ENCODE results near the gene MGAT5.
"Not testable (repeated sequence)": the region's sequence is repeated elsewhere in the genome, so short reads cannot be mapped to it uniquely, and the experiment has no call there.

Gene MGAT5

GRCh38 chr2:134278553-134278952 lies 24.7 kb downstream of the MGAT5 start:
- DNase-seq, result no peak

DNA sequence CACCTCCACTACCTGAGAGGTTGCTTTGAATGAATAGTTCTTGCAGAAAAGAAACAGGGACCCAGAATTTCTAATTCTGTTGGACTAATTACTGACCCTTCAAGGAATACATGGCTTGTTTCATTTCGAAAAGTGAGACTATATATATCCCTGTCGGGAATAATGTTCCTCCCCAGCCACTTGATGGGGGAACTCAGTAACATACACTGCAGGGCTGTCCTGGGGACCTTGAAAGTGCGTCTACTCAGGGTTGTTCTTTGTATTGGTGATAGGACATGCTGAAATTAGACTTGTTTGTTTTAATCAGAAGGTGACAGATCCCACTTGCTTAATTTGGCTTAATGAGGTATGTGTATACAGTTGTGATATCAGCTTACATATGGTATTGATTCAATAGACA lies 25.5 kb downstream of the MGAT5 start:
- no peak for DNase-seq

DNA sequence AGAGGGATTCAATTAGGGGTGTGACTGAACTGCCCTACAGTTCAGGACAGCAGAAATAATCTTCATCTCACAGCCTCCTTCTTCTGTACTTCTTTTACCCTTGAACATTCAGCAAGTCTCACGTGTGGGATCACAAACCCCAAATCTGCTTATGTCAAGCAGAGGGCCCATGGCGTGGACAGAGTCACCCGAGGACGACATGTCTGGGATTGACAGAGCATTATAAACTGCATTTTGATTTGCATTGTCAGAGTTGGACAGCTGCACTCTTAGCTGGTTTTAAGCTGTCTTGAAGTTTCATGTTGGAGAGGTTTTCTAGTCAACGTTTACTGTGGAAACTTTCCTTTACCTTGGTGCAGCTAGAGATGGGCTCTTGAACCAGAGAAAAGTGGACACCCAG lies 26.4 kb downstream of the MGAT5 start:
- no peak for DNase-seq

DNA sequence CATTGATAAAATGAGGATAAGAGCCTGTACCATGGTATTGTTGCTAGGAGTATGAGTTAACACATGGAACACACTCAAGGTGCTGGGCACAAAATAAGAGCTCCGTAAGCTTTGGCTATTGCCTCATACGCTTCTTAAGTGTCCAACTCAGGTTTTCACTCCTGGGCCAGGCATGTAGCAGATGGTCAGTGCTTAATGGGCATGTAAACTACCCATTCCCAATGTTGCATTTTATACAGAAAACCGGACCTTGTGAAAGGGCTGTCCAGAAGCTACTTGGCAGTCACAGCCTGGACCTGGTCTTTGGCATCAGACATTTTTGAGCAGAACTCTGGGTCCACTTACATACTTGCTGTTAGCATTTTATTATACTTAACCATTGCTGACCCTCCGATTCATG lies 26.9 kb downstream of the MGAT5 start:
- DNase-seq, result no peak

- DNase-seq, result no peak
Observed at GRCh38 chr2:134281815-134282419, 28.0 kb downstream of the MGAT5 start.

DNA sequence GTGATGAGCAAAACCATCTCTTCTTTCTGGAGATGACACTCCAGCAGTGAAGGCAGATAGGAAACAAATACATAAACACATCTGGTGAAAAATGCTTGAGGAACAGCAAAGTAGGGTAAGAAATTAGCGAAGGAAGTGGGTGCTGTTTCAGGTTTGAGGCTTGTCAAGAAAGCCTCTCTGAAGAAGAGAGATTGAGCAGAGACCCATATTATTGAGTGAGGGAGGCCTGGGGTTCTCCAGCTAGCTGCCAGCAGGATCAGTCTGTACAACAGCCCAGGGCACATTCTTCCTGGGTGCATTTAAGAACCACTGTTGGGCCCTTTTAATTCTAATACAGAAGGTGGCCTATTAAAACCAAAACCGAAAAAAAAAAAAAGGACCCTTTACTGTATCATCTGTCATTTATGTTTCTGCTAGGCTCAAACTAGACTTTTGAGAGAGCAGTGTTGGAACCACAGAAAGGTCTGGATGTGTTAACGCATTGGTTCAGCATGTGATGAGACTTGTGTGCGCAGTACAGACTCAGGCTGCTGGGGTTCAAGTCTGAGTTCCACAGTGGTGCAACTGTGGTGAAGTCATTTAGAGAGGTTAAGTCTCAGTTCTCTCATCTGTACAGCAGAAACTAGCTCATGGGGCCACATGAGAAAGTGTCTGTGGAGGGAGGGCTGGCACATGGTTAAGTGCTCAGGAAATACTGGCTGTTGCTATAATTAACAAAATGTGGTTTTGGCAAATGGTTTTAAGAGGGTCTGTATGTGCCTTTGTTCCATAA lies 28.9 kb downstream of the MGAT5 start:
- no peak for DNase-seq

- peak; percentile 39 for DNase-seq
Observed at GRCh38 chr2:134283661-134284060, 29.8 kb downstream of the MGAT5 start.

GRCh38 chr2:134284119-134284670 lies 30.3 kb downstream of the MGAT5 start:
- peak; percentile 43 for DNase-seq

- no peak for DNase-seq
Observed at GRCh38 chr2:134287323-134287722, 33.5 kb downstream of the MGAT5 start.

GRCh38 chr2:134288814-134289213 lies 34.9 kb downstream of the MGAT5 start:
- no peak for DNase-seq

GRCh38 chr2:134289225-134289624 lies 35.4 kb downstream of the MGAT5 start:
- no peak for DNase-seq

- no peak for DNase-seq
Observed at GRCh38 chr2:134290358-134290757, 36.5 kb downstream of the MGAT5 start.

GRCh38 chr2:134292514-134292913 lies 38.6 kb downstream of the MGAT5 start:
- DNase-seq, result no peak

DNA sequence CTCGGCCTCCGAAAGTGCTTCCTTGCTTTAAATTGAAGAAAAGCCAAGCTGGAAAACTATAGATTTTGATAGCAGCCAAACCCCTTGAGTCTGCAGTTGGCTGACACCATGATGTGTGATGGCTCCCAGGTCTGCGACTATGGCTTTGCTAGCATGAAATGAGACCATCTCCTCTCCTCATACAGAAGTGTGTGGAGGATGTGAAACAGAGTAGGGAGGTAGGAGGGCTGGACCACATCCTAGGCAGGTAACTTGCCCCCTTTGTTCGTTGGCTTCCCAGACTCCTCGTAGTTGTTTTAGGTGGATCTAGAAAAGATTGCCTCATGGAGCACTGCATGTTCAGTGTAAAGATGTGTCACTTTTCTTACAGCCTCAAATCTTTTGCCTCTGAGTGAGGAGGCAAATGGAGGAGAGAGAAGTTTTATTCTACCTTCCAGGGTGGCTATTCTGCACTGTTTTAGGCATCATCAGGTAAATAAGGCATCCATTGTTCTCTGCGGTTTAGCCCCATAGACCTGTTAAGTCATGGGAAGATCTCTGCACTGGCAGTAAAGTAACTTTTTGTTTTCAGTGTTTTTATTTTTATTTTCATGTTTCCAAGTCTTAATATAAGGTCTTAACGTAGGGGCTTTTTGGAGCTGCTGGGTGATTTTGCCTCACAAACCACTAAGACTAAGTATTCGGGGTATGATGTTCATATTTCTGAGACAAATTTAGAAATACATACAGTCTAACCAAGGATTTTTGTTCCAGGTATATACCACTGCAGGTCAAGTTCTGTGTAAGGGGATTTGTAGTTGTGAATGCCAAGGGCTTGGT lies 40.1 kb downstream of the MGAT5 start:
- no peak for DNase-seq

DNA sequence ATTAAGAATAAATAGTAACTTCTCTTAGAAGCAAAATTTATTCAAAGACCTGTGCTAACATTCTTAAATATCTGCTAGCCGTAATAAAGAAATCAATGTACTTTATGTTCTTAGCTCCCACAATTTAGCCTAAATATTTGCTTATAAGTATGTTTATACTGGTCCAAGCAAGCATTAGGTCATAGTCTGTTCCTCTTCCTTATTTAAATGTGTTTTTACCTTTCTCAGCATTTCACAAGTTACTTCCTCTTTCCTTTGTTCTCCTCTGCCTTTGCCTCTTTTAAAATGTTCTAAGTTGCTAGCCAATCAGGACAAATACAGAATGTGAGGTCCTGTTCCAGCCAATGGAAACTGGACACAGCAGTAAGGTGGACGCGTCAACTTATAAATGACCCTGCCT lies 40.7 kb downstream of the MGAT5 start:
- DNase-seq, result not testable (repeated sequence)

GRCh38 chr2:134295441-134295840 lies 41.6 kb downstream of the MGAT5 start:
- DNase-seq, result no peak

- DNase-seq, result no peak
Observed at GRCh38 chr2:134296301-134296700, 42.4 kb downstream of the MGAT5 start.

- DNase-seq, result no peak
Observed at GRCh38 chr2:134299334-134299733, 45.5 kb downstream of the MGAT5 start.

GRCh38 chr2:134300585-134300984 lies 46.7 kb downstream of the MGAT5 start:
- no peak for DNase-seq

DNA sequence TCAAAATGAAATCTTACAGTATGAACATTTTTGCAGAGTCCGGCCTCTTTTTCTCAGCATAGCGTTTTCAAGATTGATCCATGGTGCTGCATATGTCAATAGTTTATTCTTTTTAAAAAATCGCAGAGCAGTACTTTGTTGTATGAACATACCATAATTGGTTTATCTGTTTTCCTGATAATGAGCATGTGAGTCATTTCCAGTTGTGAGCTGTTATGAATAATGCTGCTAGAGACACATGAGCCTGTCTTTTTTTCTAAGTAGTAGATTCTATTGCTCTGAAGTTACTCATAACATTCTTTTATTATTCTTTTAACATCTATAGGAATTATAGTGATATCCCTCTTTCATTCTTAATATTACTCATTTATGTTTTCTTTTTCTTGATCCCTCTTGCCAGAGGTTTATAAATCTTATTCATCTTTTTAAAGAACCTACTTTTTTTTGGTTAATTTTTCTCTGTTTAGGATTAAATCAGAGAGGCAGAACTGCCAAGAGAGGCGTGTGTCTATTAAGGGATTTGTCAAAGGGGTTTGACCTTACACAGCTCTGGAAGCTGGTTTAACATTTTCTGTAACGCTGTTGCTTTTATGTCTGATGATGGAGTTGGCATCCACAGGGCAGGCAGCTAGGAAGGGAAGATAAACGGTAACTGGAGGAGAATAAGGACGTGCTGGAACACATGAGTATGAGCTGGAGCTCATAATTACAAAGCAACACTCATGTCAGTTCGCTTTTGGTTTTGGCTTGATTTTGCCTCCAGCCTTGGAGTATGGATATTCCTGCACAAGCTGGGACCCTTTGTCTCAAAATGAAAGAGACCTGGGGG lies 47.4 kb downstream of the MGAT5 start:
- no peak for DNase-seq

DNA sequence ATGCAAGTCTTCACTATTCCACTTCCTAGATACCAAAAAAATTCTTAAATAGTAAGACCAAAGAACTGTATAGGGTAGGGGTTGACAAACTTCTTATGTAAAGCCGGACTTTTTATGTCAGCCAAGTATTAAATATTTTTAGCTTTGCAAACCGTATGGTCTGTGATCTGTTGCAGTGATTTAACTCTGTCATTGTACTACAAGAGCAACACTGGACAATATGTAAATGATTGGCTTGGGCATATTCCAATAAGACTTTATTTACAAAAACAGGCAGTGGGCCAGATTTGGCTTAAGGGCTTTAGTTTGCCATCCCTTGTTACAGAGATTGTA lies 48.0 kb downstream of the MGAT5 start:
- no peak for DNase-seq

DNA sequence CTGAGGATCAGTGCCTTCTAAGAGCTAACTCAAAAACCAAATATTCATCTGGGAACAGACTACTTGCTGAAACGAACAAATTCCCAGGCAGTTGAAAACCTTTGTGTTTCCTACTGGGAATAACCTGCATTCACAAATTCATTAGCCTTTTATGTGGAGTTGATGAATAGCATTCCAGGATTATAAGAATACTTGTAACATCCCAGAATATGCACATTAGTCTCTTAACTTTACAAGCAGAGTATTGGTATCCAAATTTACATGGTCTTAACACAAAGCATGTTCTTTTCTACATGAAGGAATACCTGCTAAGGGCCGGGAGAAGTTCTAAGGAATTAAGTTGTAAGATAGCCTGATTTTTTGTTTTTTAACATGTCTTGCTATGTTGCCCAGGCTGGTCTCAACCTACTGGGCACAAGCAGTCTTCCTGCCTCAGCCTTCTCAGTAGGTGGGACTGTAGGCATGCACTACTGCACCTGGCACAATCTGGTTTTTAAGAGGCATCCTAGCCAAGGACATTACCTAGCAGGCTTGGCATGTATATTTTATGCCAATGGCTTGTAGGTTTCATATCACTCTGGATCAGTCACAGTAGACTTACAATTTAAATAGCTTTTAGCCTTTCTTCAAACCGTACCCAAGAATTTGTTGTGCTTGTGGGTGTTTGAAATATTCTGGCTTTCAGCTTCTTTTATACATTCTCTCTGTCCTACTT lies 50.7 kb downstream of the MGAT5 start:
- DNase-seq, result no peak

Measured in fibroblast of skin of abdomen (primary cell).